NT2/D1 (cell line): ENCODE results near the gene BCL11B.
"Not testable (repeated sequence)": the region's sequence is repeated elsewhere in the genome, so short reads cannot be mapped to it uniquely, and the experiment has no call there.

ENCODE experiments used
- DNase-seq: peaks from one replicate; pipeline ENCODE4 v3.0.0-alpha.2; 2011; ENCODE audit warnings: low read depth, low spot score
- H3K27me3 ChIP-seq: 2 replicates; pipeline ENCODE4 v1.6.0; 2011; ENCODE audit warnings: mild to moderate bottlenecking; ENCODE audit not compliant: insufficient read length, insufficient read depth
- H3K36me3 ChIP-seq: 2 replicates; pipeline ENCODE4 v1.6.1; 2011; ENCODE audit warnings: mild to moderate bottlenecking, low read length, mixed read lengths; ENCODE audit not compliant: insufficient read depth, insufficient read length
- H3K4me1 ChIP-seq: 2 replicates; pipeline ENCODE4 v1.5.1; 2011; ENCODE audit not compliant: insufficient read depth, insufficient read length
- H3K4me3 ChIP-seq: 2 replicates; pipeline ENCODE4 v1.5.1; 2011; ENCODE audit warnings: low read depth; ENCODE audit not compliant: insufficient read length
- H3K9ac ChIP-seq: 2 replicates; pipeline ENCODE4 v1.6.0; 2011; ENCODE audit warnings: low read depth; ENCODE audit not compliant: insufficient read length
- H3K9me3 ChIP-seq: 2 replicates; pipeline ENCODE4 v1.5.1; 2011; ENCODE audit warnings: mild to moderate bottlenecking, low read length; ENCODE audit not compliant: insufficient read depth
- SUZ12 ChIP-seq: IDR thresholded peaks from 2 replicates; pipeline ENCODE4 v1.6.1; 2011; ENCODE audit not compliant: insufficient read length, insufficient read depth; ENCODE audit errors: extremely low read depth
- YY1 ChIP-seq: IDR thresholded peaks from 2 replicates; pipeline ENCODE4 v1.6.1; 2011; ENCODE audit not compliant: insufficient read length, insufficient read depth
- ZNF274 ChIP-seq: IDR thresholded peaks from 2 replicates; pipeline ENCODE4 v1.6.1; 2011; ENCODE audit warnings: mild to moderate bottlenecking, low read depth, low read length

Gene BCL11B

DNA sequence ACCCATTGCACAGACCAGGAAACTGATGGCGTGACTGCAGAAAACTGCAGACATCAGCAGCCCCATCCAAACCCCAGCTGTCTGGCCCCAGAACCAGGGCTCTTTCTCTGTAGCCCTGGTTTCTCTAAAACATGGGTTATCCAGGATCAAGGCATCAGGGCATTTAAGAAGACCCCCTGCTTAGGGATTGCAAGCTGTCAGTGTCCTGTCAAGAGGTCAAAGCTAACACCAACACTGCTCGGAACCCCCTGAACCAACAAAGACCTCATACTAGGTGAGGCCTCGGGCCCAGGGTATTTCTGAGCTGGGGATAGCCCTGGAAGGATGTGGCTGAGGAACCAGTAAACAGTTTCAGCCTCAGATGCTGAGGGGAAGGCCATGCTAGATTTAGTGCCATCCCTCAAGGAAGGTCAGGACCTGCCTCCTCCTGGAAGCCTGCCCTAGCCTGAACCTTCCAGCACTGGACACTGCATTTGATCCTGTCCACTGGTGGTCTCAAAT is 39.2 kb downstream of the BCL11B start:
- no peaks in the 10 kb centered on the region for H3K9me3 ChIP-seq
- H3K9ac ChIP-seq, result no peak overlapping the region
- no peak for DNase-seq
- no peaks in the 10 kb centered on the region for H3K27me3 ChIP-seq
- no peak for TF ChIP-seq SUZ12
- TF ChIP-seq ZNF274, result no peak
- no peak for TF ChIP-seq YY1
- peaks cover 21% of the 10 kb centered on the region for H3K4me1 ChIP-seq
- no peaks in the 10 kb centered on the region for H3K36me3 ChIP-seq
- no peak overlapping the region for H3K4me3 ChIP-seq

DNA sequence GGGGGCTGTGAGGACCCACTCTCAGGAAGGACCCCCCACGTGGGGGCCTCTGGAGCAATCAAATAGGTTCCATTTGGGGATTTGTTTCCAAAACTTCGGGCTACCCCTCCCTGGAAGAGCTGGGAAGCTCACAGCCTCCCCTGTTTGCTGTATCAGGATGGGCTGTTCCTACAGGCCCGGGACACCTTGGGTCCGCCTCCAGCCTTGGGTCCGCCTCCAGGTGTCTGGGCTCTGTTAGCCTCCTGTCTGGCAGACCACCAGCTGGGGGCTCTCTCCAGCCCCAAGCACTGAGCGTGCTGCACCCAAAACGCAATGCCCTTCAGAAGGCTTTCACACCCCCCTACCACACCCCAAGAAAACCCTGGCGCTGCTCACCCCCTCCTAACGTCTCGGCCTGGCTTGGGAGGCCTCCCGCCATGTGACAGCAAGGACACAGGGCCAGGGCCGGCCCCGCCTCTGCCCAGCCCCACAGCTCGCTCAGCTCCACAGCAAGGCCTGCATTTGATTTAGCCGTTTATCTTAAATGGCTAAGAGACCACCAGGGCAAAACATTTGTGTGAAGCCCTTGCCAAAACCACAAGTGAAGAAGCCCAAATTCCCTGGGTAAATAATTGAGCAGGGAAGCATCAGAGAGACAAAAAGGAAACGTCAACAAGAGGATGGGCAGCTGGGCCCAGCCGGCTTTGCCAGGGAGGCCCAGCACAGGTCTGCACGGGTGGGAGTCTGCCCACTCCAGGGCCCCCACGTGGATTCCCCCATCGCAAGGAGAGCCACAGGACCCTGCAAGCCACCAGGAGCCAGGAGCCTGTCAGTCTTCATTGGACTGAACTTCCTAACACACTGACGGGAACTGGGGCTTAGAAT is 39.9 kb downstream of the BCL11B start:
- TF ChIP-seq ZNF274 (no peak), SUZ12 (no peak), YY1 (no peak)
- no peaks in the 10 kb centered on the region for H3K36me3 ChIP-seq
- no peaks in the 10 kb centered on the region for H3K27me3 ChIP-seq
- H3K9ac ChIP-seq, result peak overlapping the region; percentile 74
- peak; percentile 55 for DNase-seq
- H3K4me1 ChIP-seq, result peaks cover 21% of the 10 kb centered on the region
- H3K4me3 ChIP-seq, result peak overlapping the region; percentile 56
- no peaks in the 10 kb centered on the region for H3K9me3 ChIP-seq

DNA sequence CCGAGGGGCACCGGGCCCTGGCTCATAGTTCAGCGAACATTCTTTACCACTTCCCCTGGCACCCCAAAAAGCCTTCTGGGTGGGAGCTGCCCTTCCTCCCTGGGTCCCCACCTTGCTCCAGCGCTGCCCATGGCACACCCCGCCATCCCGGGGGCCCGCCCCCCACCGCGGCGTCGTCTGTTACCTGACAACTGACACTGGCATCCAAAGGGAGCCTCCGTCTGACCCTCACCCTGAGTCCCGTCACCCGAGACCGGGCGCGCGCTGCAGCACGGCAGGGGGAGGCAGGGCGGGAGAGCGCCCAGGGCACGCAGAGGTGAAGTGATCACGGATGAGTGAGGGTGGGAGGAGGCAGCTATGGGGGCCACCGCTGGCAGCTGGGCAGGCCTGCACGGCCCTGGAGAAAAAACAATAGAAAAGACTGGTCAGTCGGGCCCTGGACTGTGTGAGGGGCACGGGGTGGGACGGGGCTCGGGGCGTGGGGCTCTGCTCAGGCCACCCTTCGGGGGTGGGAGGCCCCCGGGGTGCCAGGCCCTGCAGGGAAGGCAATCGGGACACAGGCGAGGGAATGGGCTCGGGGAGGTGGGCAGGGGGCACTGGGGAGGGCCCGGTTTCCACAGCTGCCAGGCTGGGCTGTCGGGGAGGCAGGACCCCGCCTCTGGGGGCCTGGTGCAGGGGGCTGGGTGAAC is 40.7 kb downstream of the BCL11B start:
- DNase-seq, result no peak
- H3K9ac ChIP-seq, result peak overlapping the region; percentile 74
- TF ChIP-seq SUZ12, result no peak
- TF ChIP-seq ZNF274, result no peak
- no peak for TF ChIP-seq YY1
- H3K4me3 ChIP-seq, result peak overlapping the region; percentile 56
- peaks cover 21% of the 10 kb centered on the region for H3K4me1 ChIP-seq
- no peaks in the 10 kb centered on the region for H3K9me3 ChIP-seq
- no peaks in the 10 kb centered on the region for H3K27me3 ChIP-seq
- no peaks in the 10 kb centered on the region for H3K36me3 ChIP-seq

DNA sequence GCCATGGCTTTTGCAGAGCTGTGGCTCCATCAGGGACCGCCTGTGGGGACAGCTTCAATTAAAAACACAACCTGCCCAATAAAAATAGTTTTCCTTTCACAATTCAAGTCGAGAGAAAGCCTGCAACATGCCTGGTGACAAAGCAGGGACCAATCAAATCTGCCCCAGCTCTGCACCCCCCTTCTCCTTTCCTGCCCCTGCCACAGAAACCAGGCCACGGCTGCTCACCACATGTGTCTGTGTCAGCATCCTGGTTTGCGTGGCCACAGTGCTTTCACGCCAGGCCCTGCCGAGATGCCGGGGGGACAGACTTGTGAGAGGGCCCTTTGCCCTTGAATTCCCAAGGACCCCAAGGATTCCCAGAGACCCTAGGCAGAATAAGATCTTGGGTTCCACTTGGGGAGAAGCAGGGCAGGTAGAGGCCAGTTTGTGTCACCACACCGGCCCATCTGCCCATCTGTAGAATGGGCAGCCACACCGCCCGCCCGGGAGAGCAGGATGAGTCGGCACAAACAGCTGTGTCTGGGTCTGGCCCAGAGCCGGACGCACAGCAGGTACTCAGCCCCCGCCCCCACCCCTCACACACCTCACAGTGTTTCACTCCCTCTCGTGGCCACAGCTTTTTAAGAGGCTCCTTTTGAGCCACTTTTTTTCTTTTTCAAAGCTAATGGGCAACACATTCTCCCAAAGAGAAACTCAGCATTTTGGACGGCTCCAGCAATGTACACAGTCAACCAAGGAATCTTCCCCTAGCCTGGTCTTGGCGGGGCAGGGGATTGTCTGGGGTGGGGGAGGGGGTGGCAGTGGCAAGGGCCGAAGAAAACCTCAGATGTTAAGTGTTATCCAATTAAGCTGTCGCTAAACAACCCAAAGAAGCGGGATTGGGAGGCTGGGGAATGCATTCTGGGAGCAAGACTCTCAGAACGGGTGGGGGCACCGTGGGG is 41.5 kb downstream of the BCL11B start:
- no peaks in the 10 kb centered on the region for H3K27me3 ChIP-seq

DNA sequence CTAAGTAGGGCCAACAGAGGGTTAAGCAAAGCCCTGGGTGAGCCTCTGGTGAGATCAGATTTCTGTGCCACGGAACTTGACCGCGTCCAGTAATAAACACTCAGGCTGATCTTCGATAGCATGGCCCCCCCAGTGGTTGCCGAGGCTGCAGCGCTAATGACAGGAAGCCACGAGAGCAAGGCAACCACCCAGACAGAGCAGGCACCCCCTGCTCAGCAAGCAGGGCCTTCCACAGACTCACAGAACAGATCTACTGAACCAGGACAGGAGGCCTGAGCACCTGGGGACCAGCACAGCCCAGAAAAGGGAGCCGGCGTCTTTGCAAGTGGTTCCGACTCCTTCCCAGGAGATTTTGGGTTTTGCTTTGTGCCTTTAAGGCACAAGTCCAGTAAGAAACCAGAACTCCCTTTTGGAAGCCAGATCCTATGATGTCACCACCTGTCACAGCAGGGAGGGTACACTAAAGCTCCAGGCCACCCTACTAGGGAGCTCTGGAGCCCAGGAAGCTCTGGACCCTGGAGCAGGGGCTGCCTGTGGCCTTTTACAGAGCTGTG is 42.3 kb downstream of the BCL11B start:
- H3K4me3 ChIP-seq, result no peak overlapping the region
- no peaks in the 10 kb centered on the region for H3K36me3 ChIP-seq
- no peak overlapping the region for H3K9ac ChIP-seq
- H3K9me3 ChIP-seq, result no peaks in the 10 kb centered on the region
- no peak for TF ChIP-seq YY1
- no peak for TF ChIP-seq SUZ12
- TF ChIP-seq ZNF274, result no peak
- DNase-seq, result no peak
- H3K27me3 ChIP-seq, result no peaks in the 10 kb centered on the region
- peaks cover 21% of the 10 kb centered on the region for H3K4me1 ChIP-seq

More for the DNA sequence above, 41.5 kb downstream of the BCL11B start:
- H3K9ac ChIP-seq, result peak overlapping the region; percentile 74
- H3K4me1 ChIP-seq, result peaks cover 21% of the 10 kb centered on the region
- H3K9me3 ChIP-seq, result no peaks in the 10 kb centered on the region
- no peak for TF ChIP-seq ZNF274
- no peak for TF ChIP-seq YY1
- no peak for TF ChIP-seq SUZ12
- peak overlapping the region; percentile 56 for H3K4me3 ChIP-seq
- H3K36me3 ChIP-seq, result no peaks in the 10 kb centered on the region
- no peak for DNase-seq

DNA sequence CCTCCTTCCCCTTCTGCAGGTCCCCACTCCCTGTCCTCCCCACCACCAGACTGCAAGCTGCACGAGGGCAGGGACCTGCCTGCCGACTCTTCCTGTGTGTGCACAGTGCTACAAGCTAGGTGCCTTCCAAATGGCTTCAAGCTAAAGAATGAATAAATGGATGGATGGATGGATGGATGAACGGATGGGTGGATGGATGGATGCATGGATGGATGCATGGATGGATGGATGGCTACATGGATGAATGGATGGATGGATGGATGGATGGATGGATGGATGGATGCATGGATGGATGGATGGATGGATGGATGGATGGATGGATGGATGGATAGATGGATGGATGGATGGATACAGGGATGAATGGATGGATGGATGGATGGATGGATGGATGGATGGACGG is 43.2 kb downstream of the BCL11B start:
- not testable (repeated sequence) for H3K27me3 ChIP-seq, H3K9me3 ChIP-seq, H3K36me3 ChIP-seq, H3K4me3 ChIP-seq, DNase-seq, H3K9ac ChIP-seq
- H3K4me1 ChIP-seq, result peaks cover 15% of the 10 kb centered on the region
